Astrocyte (in vitro differentiated cells and primary cell): ENCODE results near the gene CREG2.

Experiments used
- EZH2 ChIP-seq: IDR thresholded peaks from 2 replicates; pipeline ENCODE4 v1.6.1; 2012; ENCODE audit warnings: mild to moderate bottlenecking, low read length, inconsistent platforms; ENCODE audit not compliant: insufficient read depth
- TF ChIP-seq, protein P1 (sequence below): IDR thresholded peaks from 2 replicates; pipeline ENCODE4 v1.5.1; 2011; ENCODE audit warnings: low read depth, mild to moderate bottlenecking, inconsistent platforms, low read length, moderate library complexity; ENCODE audit not compliant: insufficient read depth

- TF ChIP-seq, protein P1, sequence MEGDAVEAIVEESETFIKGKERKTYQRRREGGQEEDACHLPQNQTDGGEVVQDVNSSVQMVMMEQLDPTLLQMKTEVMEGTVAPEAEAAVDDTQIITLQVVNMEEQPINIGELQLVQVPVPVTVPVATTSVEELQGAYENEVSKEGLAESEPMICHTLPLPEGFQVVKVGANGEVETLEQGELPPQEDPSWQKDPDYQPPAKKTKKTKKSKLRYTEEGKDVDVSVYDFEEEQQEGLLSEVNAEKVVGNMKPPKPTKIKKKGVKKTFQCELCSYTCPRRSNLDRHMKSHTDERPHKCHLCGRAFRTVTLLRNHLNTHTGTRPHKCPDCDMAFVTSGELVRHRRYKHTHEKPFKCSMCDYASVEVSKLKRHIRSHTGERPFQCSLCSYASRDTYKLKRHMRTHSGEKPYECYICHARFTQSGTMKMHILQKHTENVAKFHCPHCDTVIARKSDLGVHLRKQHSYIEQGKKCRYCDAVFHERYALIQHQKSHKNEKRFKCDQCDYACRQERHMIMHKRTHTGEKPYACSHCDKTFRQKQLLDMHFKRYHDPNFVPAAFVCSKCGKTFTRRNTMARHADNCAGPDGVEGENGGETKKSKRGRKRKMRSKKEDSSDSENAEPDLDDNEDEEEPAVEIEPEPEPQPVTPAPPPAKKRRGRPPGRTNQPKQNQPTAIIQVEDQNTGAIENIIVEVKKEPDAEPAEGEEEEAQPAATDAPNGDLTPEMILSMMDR: no peak
- no peak for TF ChIP-seq EZH2
Observed at GRCh38 chr2:101295895-101296294, 91.4 kb downstream of the CREG2 start.
